ENCODE results near the gene IKZF1. TPM values are rescaled to one million over a fixed set of nuclear protein-coding genes. Genes with fewer than 3 reads are reported as not detected.

The IKZF1 gene
- total and polyA plus RNA-seq, 2 of the 13 experiments (the other 11 are each of a cell fraction or from before 2014, with no cell fraction given): not detected

DNA sequence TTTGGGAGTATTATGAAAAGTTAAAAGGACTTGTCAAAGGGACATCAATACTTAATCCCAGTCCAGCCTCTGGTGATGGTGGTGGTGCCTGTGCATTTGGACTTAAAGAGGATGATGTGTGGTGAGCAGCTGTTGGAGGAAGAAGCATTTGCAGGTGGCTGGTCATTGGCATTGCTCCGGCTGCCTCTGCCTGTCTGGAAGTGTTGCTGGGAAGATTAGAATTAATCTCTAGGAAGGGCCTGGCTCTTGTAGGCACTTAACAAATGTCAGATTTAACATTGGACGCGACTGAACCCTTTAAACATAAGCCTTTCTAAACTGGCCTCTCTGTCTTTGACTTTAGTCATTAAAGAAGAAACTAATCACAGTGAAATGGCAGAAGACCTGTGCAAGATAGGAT, 86.9 kb downstream of the IKZF1 start:
- WGBS (ENCODE audit: low lambda C conversion rate): 0% methylated on average over 3 of the region's 3 CpGs
- in situ Hi-C loops (cut with HindIII; ENCODE audit: extremely low pct_ligation_motif_present, low pct_unique_long_range_greater_than_20kb): no loop called here

DNA sequence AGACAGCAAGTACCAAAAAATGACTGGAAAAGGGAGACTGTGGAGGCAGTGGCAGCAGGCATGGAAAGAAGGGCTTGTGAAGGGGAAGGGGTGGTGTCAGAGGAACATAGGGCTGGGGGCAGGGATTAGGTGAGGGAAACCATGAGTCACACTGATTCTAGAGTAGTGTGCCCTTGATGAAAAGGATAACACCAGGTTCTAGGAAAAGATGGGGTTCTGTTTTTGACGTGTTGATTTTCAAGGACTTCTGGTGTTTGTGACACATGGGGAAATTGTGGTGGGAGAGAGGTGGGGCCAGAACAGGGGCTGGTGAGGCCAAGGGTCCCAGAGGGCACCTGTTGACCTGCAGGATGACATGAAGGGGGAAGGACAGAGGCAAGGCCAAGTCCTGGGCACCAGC, 88.6 kb downstream of the IKZF1 start:
- in situ Hi-C loops (cut with HindIII; ENCODE audit: extremely low pct_ligation_motif_present, low pct_unique_long_range_greater_than_20kb): no loop called here
- TF ChIP-seq ZNF256 (CRISPR knock-in tag; conservative IDR thresholded peaks at IDR 0.05) (no peak), ATF1 (CRISPR knock-in tag; IDR thresholded peaks at IDR 0.05) (no peak), PCBP2 (optimal IDR thresholded peaks at IDR 0.05; ENCODE audit: low read depth, low read length, poor library complexity, severe bottlenecking) (no peak), ZNF563 (CRISPR knock-in tag; IDR thresholded peaks at IDR 0.05) (no peak), BCL6 (CRISPR knock-in tag; IDR thresholded peaks at IDR 0.05) (no peak), ZNF839 (CRISPR knock-in tag; IDR thresholded peaks at IDR 0.05; ENCODE audit: borderline replicate concordance) (no peak), KMT2A (CRISPR knock-in tag; IDR thresholded peaks at IDR 0.05) (no peak), SMARCE1 (IDR thresholded peaks at IDR 0.05; ENCODE audit: borderline replicate concordance) (no peak), MXD4 (CRISPR knock-in tag; IDR thresholded peaks at IDR 0.05) (no peak), HES4 (CRISPR knock-in tag; IDR thresholded peaks at IDR 0.05; ENCODE audit: borderline replicate concordance) (no peak), DMAP1 (CRISPR knock-in tag; IDR thresholded peaks at IDR 0.05) (no peak), ZNF382 (CRISPR knock-in tag; IDR thresholded peaks at IDR 0.05; ENCODE audit: borderline replicate concordance) (no peak), TGIF2 (CRISPR knock-in tag; IDR thresholded peaks at IDR 0.05) (no peak)
- TF ChIP-seq, protein P1, sequence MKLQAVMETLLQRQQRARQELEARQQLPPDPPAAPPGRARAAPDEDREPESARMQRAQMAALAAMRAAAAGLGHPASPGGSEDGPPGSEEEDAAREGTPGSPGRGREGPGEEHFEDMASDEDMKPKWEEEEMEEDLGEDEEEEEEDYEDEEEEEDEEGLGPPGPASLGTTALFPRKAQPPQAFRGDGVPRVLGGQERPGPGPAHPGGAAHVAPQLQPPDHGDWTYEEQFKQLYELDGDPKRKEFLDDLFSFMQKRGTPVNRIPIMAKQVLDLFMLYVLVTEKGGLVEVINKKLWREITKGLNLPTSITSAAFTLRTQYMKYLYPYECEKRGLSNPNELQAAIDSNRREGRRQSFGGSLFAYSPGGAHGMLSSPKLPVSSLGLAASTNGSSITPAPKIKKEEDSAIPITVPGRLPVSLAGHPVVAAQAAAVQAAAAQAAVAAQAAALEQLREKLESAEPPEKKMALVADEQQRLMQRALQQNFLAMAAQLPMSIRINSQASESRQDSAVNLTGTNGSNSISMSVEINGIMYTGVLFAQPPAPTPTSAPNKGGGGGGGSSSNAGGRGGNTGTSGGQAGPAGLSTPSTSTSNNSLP (IDR thresholded peaks at IDR 0.05; ENCODE audit: low read depth, low read length): no peak
- TF ChIP-seq, protein P2, sequence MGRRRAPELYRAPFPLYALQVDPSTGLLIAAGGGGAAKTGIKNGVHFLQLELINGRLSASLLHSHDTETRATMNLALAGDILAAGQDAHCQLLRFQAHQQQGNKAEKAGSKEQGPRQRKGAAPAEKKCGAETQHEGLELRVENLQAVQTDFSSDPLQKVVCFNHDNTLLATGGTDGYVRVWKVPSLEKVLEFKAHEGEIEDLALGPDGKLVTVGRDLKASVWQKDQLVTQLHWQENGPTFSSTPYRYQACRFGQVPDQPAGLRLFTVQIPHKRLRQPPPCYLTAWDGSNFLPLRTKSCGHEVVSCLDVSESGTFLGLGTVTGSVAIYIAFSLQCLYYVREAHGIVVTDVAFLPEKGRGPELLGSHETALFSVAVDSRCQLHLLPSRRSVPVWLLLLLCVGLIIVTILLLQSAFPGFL (CRISPR knock-in tag; IDR thresholded peaks at IDR 0.05): no peak

More for the DNA sequence above, 86.9 kb downstream of the IKZF1 start:
- ChIA-PET POLR2A (no interaction called here), CTCF (ENCODE audit: low intra/inter-chr PET ratio, low total read pairs) (no interaction called here)
- intact Hi-C loops (cut with micrococcal nuclease; ENCODE audit: unreplicated experiment): no loop called here
- H3K4me1 ChIP-seq (ENCODE audit: insufficient read depth, low read length): no peaks in the 10 kb centered on the region
- no peaks in the 10 kb centered on the region for H3K36me3 ChIP-seq (replicated peaks in 1 of 2; ENCODE audit: control insufficient read depth in 1 of 2, insufficient read depth in 2 of 2, low read length in 2 of 2)
- no peak overlapping the region for H3K27ac ChIP-seq (ENCODE audit: extremely low read length, insufficient read depth, low read length)
- no peak for ATAC-seq
- no peak for TF ChIP-seq TBL1XR1 (IDR thresholded peaks at IDR 0.05; ENCODE audit: borderline replicate concordance, low read length, partially characterized antibody)
- no peak for TF ChIP-seq ZSCAN31 (CRISPR knock-in tag; IDR thresholded peaks at IDR 0.05; ENCODE audit: low read depth)
- no peak for TF ChIP-seq ZNF761 (CRISPR knock-in tag; conservative IDR thresholded peaks at IDR 0.05)
- no peak for TF ChIP-seq TCF7 (IDR thresholded peaks at IDR 0.05; ENCODE audit: low read depth)
- H2AFZ ChIP-seq (ENCODE audit: low read length): no peak overlapping the region
- BruUV-seq (replicated peaks): no TSS peak
- H3K9ac ChIP-seq (ENCODE audit: insufficient read depth, low read depth, low read length): no peak overlapping the region
- no peak overlapping the region for H3K4me3 ChIP-seq (replicated peaks in 1 of 3; ENCODE audit: insufficient read depth in 1 of 3, low read depth in 2 of 3, low read length in 3 of 3)
- no peaks in the 10 kb centered on the region for H3K79me2 ChIP-seq (ENCODE audit: insufficient read depth, low read length)
- no peaks in the 10 kb centered on the region for H3K9me3 ChIP-seq (ENCODE audit: low read length)
- peaks cover 1 to 10% of the 10 kb centered on the region in 2 experiments; a peak in 2 of 5 replicates for H3K27me3 ChIP-seq (ENCODE audit: control insufficient read depth in 1 of 2, insufficient read depth in 2 of 2, low read length in 2 of 2)
- no peak for FAIRE-seq
- H4K20me1 ChIP-seq (ENCODE audit: insufficient read depth, low read length): no peaks in the 10 kb centered on the region
- no peak for DNase-seq (ENCODE audit: low spot score)
- no peak overlapping the region for H3K4me2 ChIP-seq (ENCODE audit: low read depth, low read length)

More for the DNA sequence above, 88.6 kb downstream of the IKZF1 start:
- no TSS peak for BruUV-seq (replicated peaks)
- no peak overlapping the region for H3K4me3 ChIP-seq (replicated peaks in 1 of 3; ENCODE audit: insufficient read depth in 1 of 3, low read depth in 2 of 3, low read length in 3 of 3)
- no peak overlapping the region for H3K9ac ChIP-seq (ENCODE audit: insufficient read depth, low read depth, low read length)
- intact Hi-C loops (cut with micrococcal nuclease; ENCODE audit: unreplicated experiment): no loop called here
- no peaks in the 10 kb centered on the region for H3K4me1 ChIP-seq (ENCODE audit: insufficient read depth, low read length)
- H3K27me3 ChIP-seq (ENCODE audit: control insufficient read depth in 1 of 2, insufficient read depth in 2 of 2, low read length in 2 of 2): peaks cover 0 to 10% of the 10 kb centered on the region in 2 experiments; a peak in 1 of 5 replicates
- 9% methylated on average over 1 of the region's 1 CpG for WGBS (ENCODE audit: low lambda C conversion rate)
- POLR2A ChIA-PET: no interaction called here
- no peaks in the 10 kb centered on the region for H4K20me1 ChIP-seq (ENCODE audit: insufficient read depth, low read length)
- H3K4me2 ChIP-seq (ENCODE audit: low read depth, low read length): no peak overlapping the region
- DNase-seq (ENCODE audit: low spot score) (no peak), ATAC-seq (no peak), FAIRE-seq (no peak)
- H3K27ac ChIP-seq (ENCODE audit: extremely low read length, insufficient read depth, low read length): no peak overlapping the region
- H2AFZ ChIP-seq (ENCODE audit: low read length): no peak overlapping the region
- CTCF ChIA-PET (ENCODE audit: low intra/inter-chr PET ratio, low total read pairs): no interaction called here
- no peaks in the 10 kb centered on the region for H3K36me3 ChIP-seq (replicated peaks in 1 of 2; ENCODE audit: control insufficient read depth in 1 of 2, insufficient read depth in 2 of 2, low read length in 2 of 2)
- no peaks in the 10 kb centered on the region for H3K79me2 ChIP-seq (ENCODE audit: insufficient read depth, low read length)
- H3K9me3 ChIP-seq (ENCODE audit: low read length): no peaks in the 10 kb centered on the region
